Measurements from ENCODE around the gene CFAP20. TPM values are rescaled to one million over a fixed set of nuclear protein-coding genes. Genes with fewer than 3 reads are reported as not detected.

Gene CFAP20
- total RNA-seq, 6 donors from 2014 or later = 12.6 to 43.3 (median 26.4) TPM

GRCh38 chr16:58128711-58129096 lies 477 bp downstream of the CFAP20 start:
- H3K27me3 ChIP-seq = no peaks in the 10 kb centered on the region
- DNase-seq = no peak
- H3K36me3 ChIP-seq = no peaks in the 10 kb centered on the region
- peaks cover 33 to 54% (median 40%) of the 10 kb centered on the region in 4 donors for H3K4me1 ChIP-seq
- peak overlapping the region; percentile 74 to 93 (median 82) for H3K4me3 ChIP-seq
- whole genome bisulfite sequencing, 2 donors = 1 to 3% methylated on average over 13 to 20 of the region's 25 CpGs
- TF ChIP-seq EP300 (IDR thresholded peaks at IDR 0.05) (no peak), CTCF (IDR thresholded peaks at IDR 0.05) (no peak), POLR2A (IDR thresholded peaks at IDR 0.05) (no peak), POLR2AphosphoS5 (IDR thresholded peaks at IDR 0.05) (no peak)
- peak overlapping the region; percentile 76 to 92 (median 87) for H3K27ac ChIP-seq
- peak in 1 of 2 donors; percentile 16 for ATAC-seq (ENCODE audit: low FRiP score in 2 of 2)
- H3K9me3 ChIP-seq = no peaks in the 10 kb centered on the region

GRCh38 chr16:58128181-58128631 lies 975 bp downstream of the CFAP20 start:
- Histone ChIP-seq H3K27ac (peak overlapping the region; percentile 27 to 92 (median 84)), H3K4me1 (peaks cover 35 to 57% (median 41%) of the 10 kb centered on the region in 4 donors), H3K36me3 (no peaks in the 10 kb centered on the region), H3K4me3 (peak overlapping the region; percentile 74 to 93 (median 82)), H3K9me3 (no peaks in the 10 kb centered on the region), H3K27me3 (no peaks in the 10 kb centered on the region)
- TF ChIP-seq POLR2A (IDR thresholded peaks at IDR 0.05) (no peak), CTCF (IDR thresholded peaks at IDR 0.05) (no peak), EP300 (IDR thresholded peaks at IDR 0.05) (no peak), POLR2AphosphoS5 (IDR thresholded peaks at IDR 0.05) (no peak)
- 5 to 11% methylated on average over 6 of the region's 6 CpGs for WGBS, 2 donors
- DNase-seq (no peak), ATAC-seq (ENCODE audit: low FRiP score in 2 of 2) (no peak)

DNA sequence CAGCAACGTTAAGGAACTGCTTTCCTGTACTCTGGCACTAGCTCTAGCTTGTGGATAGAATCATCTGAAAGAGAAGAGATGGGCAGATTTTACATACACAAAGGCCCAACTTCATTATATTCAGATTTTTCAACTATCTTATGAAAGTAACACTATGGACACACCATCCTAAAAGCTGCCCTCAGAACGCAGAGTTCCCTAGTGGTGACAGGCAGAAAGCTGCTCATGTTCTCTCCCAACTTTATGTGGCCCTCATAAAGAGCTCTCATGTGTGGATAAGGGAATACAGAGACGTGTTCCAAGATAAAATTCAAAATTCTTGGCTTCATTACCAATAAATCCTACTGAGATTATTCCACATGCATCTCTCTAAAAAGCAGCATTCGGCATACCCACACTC lies 1.5 kb downstream of the CFAP20 start:
- DNase-seq (no peak), ATAC-seq (ENCODE audit: low FRiP score in 2 of 2) (no peak)
- TF ChIP-seq CTCF (IDR thresholded peaks at IDR 0.05) = no peak
- no peak for TF ChIP-seq POLR2A (IDR thresholded peaks at IDR 0.05)
- no peak for TF ChIP-seq POLR2AphosphoS5 (IDR thresholded peaks at IDR 0.05)
- TF ChIP-seq EP300 (IDR thresholded peaks at IDR 0.05) = no peak
- 31% methylated on average over 4 of the region's 4 CpGs for WGBS, 2 donors
- H3K27me3 ChIP-seq = no peaks in the 10 kb centered on the region
- H3K9me3 ChIP-seq = no peaks in the 10 kb centered on the region
- no peaks in the 10 kb centered on the region for H3K36me3 ChIP-seq
- peaks cover 35 to 61% (median 41%) of the 10 kb centered on the region in 4 donors for H3K4me1 ChIP-seq
- peak overlapping the region in 3 of 4 donors; percentile 4 to 93 (median 74) for H3K4me3 ChIP-seq
- peak overlapping the region; percentile 7 to 92 (median 66) for H3K27ac ChIP-seq

- H3K4me3 ChIP-seq = peak overlapping the region in 2 of 4 donors; percentile 4 to 74
- ATAC-seq (ENCODE audit: low FRiP score in 2 of 2) (peak in 1 of 2 donors; percentile 6), DNase-seq (peak in 1 of 2 donors; percentile 49)
- peaks cover 36 to 65% (median 44%) of the 10 kb centered on the region in 4 donors for H3K4me1 ChIP-seq
- TF ChIP-seq CTCF (IDR thresholded peaks at IDR 0.05) = peak; percentile 23 to 37 (median 28)
- no peak for TF ChIP-seq POLR2AphosphoS5 (IDR thresholded peaks at IDR 0.05)
- peak overlapping the region; percentile 7 to 92 (median 66) for H3K27ac ChIP-seq
- no peaks in the 10 kb centered on the region for H3K27me3 ChIP-seq
- WGBS, 2 donors = 10 to 19% methylated on average over 7 of the region's 7 CpGs
- H3K36me3 ChIP-seq = no peaks in the 10 kb centered on the region
- no peaks in the 10 kb centered on the region for H3K9me3 ChIP-seq
Measured at GRCh38 chr16:58127033-58127556, 2.1 kb downstream of the CFAP20 start.

- TF ChIP-seq POLR2A (IDR thresholded peaks at IDR 0.05) (no peak), POLR2AphosphoS5 (IDR thresholded peaks at IDR 0.05) (no peak), EP300 (IDR thresholded peaks at IDR 0.05) (no peak)
- Histone ChIP-seq H3K4me3 (peak overlapping the region in 2 of 4 donors; percentile 5 to 74), H3K9me3 (no peaks in the 10 kb centered on the region), H3K27ac (peak overlapping the region; percentile 2 to 92 (median 38)), H3K36me3 (no peaks in the 10 kb centered on the region), H3K4me1 (peaks cover 42 to 71% (median 50%) of the 10 kb centered on the region in 4 donors), H3K27me3 (no peaks in the 10 kb centered on the region)
- ATAC-seq (ENCODE audit: low FRiP score in 2 of 2) (no peak), DNase-seq (no peak)
- WGBS, 2 donors = 45% methylated on average over 4 of the region's 4 CpGs
Measured at GRCh38 chr16:58126451-58126961, 2.7 kb downstream of the CFAP20 start.
